K562 (cell line): ENCODE data around the gene FCGBP. TPM values are rescaled to one million over a fixed set of nuclear protein-coding genes. Genes with fewer than 3 reads are reported as not detected.

ENCODE experiments used
- AFF1 ChIP-seq, 2 experiments: fragments of 450-650 bp; IDR thresholded peaks; 2 replicates each; pipeline ENCODE4 v1.6.1; 2018; ENCODE audit warnings: mild to moderate bottlenecking in 2 of 2, low read depth in 1 of 2; ENCODE audit not compliant: partially characterized antibody in 2 of 2
- ARID4B ChIP-seq: sonication (generic); formaldehyde crosslinking; IDR thresholded peaks from 2 replicates; pipeline ENCODE4 v1.8.0; 2022; ENCODE audit warnings: mild to moderate bottlenecking, missing genetic modification reagents
- BCLAF1 ChIP-seq, 2 experiments: fragments of 450-650 bp in 1 of 2; IDR thresholded peaks; 2 replicates each; pipeline ENCODE4 v1.6.1; 2011 to 2017; ENCODE audit warnings: low read depth in 2 of 2, antibody characterized with exemption in 1 of 2, borderline replicate concordance in 1 of 2, low read length in 1 of 2, mild to moderate bottlenecking in 1 of 2, mixed read lengths in 1 of 2; ENCODE audit not compliant: control insufficient read depth in 1 of 2
- CREM ChIP-seq: IDR thresholded peaks from 2 replicates; pipeline ENCODE4 v1.6.1; 2014; ENCODE audit warnings: antibody characterized with exemption, low read depth
- KDM4B ChIP-seq, 2 experiments: fragments of 450-650 bp in 1 of 2; sonication (generic) in 1 of 2; IDR thresholded peaks; 2 replicates each; pipeline ENCODE4 v1.6.1; 2016 to 2017; ENCODE audit warnings: borderline replicate concordance in 2 of 2, antibody characterized with exemption in 1 of 2, low read depth in 1 of 2, mild to moderate bottlenecking in 1 of 2
- KHSRP ChIP-seq: fragments of 450-650 bp; IDR thresholded peaks from 2 replicates; pipeline ENCODE4 v1.6.1; 2017
- NCOA1 ChIP-seq: fragments of 450-650 bp; IDR thresholded peaks from 2 replicates; pipeline ENCODE4 v1.6.1; 2016; ENCODE audit warnings: low read depth
- NFIX ChIP-seq: fragments of 250-450 bp; sonication (Bioruptor Pico); IDR thresholded peaks from 2 replicates; pipeline ENCODE4 v1.4.0; 2020; ENCODE audit warnings: low read depth, mild to moderate bottlenecking, moderate library complexity
- SMAD1 ChIP-seq: fragments of 150-350 bp; IDR thresholded peaks from 2 replicates; pipeline ENCODE4 v1.6.1; 2014; ENCODE audit warnings: low read length, low read depth; ENCODE audit not compliant: partially characterized antibody
- TRIM25 ChIP-seq: fragments of 450-650 bp; IDR thresholded peaks from 2 replicates; pipeline ENCODE4 v1.7.0; 2016; ENCODE audit warnings: borderline replicate concordance
- ZEB2 ChIP-seq: fragments of 450-650 bp; IDR thresholded peaks from 2 replicates; pipeline ENCODE4 v1.6.1; 2016
- ZFX ChIP-seq: sonication (generic); formaldehyde crosslinking; IDR thresholded peaks from 2 replicates; pipeline ENCODE4 v1.8.0; 2022; ENCODE audit warnings: mild to moderate bottlenecking, missing genetic modification reagents, moderate library complexity
- ZNF217 ChIP-seq: sonication (generic); formaldehyde crosslinking; IDR thresholded peaks from 2 replicates; pipeline ENCODE4 v1.8.0; 2022; ENCODE audit warnings: mild to moderate bottlenecking, missing genetic modification reagents
- ZNF24 ChIP-seq: fragments of 450-650 bp; IDR thresholded peaks from 2 replicates; pipeline ENCODE4 v1.6.1; 2016
- polyA plus RNA-seq, 8 experiments: library from polyadenylated mRNA; depleted of rRNA in 4 of 8; stranded (reverse) in 5 of 8; unstranded in 3 of 8; fragments of >200 nt; fragmentation: Nextera tagmentation in 2 of 8; fragmentation: Illumina TruSeq in 1 of 8; extraction: Ambion mirVana in 2 of 8; extraction: Trizol in 1 of 8; gene quantifications; 2 replicates each; pipeline versions ENCODE4 v1.2.1 to v1.2.3, GENCODE V29; 2011 to 2014; ENCODE audit warnings: inconsistent platforms in 1 of 8, missing spikeins in 1 of 8
- total RNA-seq, 7 experiments: library from RNA; depleted of rRNA in 6 of 7; stranded (reverse); fragments of >200 nt in 6 of 7; fragmentation: Illumina TruSeq in 2 of 7; extraction: Trizol in 2 of 7; gene quantifications; 2 replicates each; pipeline versions ENCODE4 v1.2.1 to v1.2.3, GENCODE V29; 2011 to 2021; ENCODE audit warnings: low replicate concordance in 1 of 7

FCGBP gene
- total and polyA plus RNA-seq, 9 of the 15 experiments (the other 6 are each of a cell fraction or from before 2014, with no cell fraction given), result 0.01 to 1.5 (median 0.13) TPM; not detected in 4

- TF ChIP-seq AFF1 (IDR thresholded peaks at IDR 0.05; ENCODE audit: low read depth in 1 of 2, partially characterized antibody in 2 of 2), result no peak
- TF ChIP-seq ZEB2, result no peak
- no peak for TF ChIP-seq ARID4B (CRISPR knock-in tag)
- no peak for TF ChIP-seq SMAD1
- no peak for TF ChIP-seq KHSRP
- TF ChIP-seq TRIM25, result no peak
- no peak for TF ChIP-seq ZNF217 (CRISPR knock-in tag)
- TF ChIP-seq ZNF24, result no peak
- TF ChIP-seq NFIX (CRISPR knock-in tag), result no peak
- TF ChIP-seq BCLAF1 (IDR thresholded peaks at IDR 0.05; ENCODE audit: borderline replicate concordance in 1 of 2, control insufficient read depth in 1 of 2, low read depth in 2 of 2, low read length in 1 of 2), result no peak
- no peak for TF ChIP-seq KDM4B (IDR thresholded peaks at IDR 0.05; ENCODE audit: borderline replicate concordance in 2 of 2, low read depth in 1 of 2)
- TF ChIP-seq CREM, result no peak
- TF ChIP-seq NCOA1, result 0 out of 2 replicates have a peak, but pooled peaks have one; percentile 32
- no peak; the same call in 1 of the 2 replicates for TF ChIP-seq ZFX
Observed at GRCh38 chr19:39969681-39970424, 35.4 kb upstream of the FCGBP start (continued).
